BE2C (cell line): ENCODE measurements around the gene TFAP2B.

ENCODE experiments used
- DNase-seq: peaks from one replicate; pipeline ENCODE4 v3.0.0-alpha.2; 2020
- H3K27me3 ChIP-seq: fragments of 250-450 bp; sonication (Bioruptor Pico); 2 replicates; pipeline ENCODE4 v1.5.1; 2020; ENCODE audit warnings: mild to moderate bottlenecking
- H3K36me3 ChIP-seq: fragments of 250-450 bp; sonication (Bioruptor Pico); 2 replicates; pipeline ENCODE4 v1.5.1; 2020; ENCODE audit warnings: mild to moderate bottlenecking
- H3K4me1 ChIP-seq: fragments of 250-450 bp; sonication (Bioruptor Pico); 2 replicates; pipeline ENCODE4 v1.5.1; 2020
- H3K4me3 ChIP-seq: 2 replicates; pipeline ENCODE4 v1.5.1; 2011; ENCODE audit warnings: low read depth, low read length
- H3K9me3 ChIP-seq: fragments of 250-450 bp; sonication (Bioruptor Pico); 2 replicates; pipeline ENCODE4 v1.5.1; 2020
- CTCF ChIP-seq: IDR thresholded peaks from 2 replicates; pipeline ENCODE4 v1.5.1; 2012; ENCODE audit warnings: mild to moderate bottlenecking, low read depth, low read length

TFAP2B gene

GRCh38 chr6:50795574-50795973 is 23.1 kb upstream of the TFAP2B start:
- no peaks in the 10 kb centered on the region for H3K36me3 ChIP-seq
- H3K4me3 ChIP-seq: no peak overlapping the region
- TF ChIP-seq CTCF: no peak
- H3K27me3 ChIP-seq: no peaks in the 10 kb centered on the region
- H3K4me1 ChIP-seq: no peaks in the 10 kb centered on the region
- no peak for DNase-seq
- H3K9me3 ChIP-seq: no peaks in the 10 kb centered on the region

GRCh38 chr6:50804283-50804682 is 14.4 kb upstream of the TFAP2B start:
- no peak overlapping the region for H3K4me3 ChIP-seq
- H3K9me3 ChIP-seq: no peaks in the 10 kb centered on the region
- H3K36me3 ChIP-seq: no peaks in the 10 kb centered on the region
- H3K27me3 ChIP-seq: no peaks in the 10 kb centered on the region
- DNase-seq: no peak
- H3K4me1 ChIP-seq: no peaks in the 10 kb centered on the region
- no peak for TF ChIP-seq CTCF

DNA sequence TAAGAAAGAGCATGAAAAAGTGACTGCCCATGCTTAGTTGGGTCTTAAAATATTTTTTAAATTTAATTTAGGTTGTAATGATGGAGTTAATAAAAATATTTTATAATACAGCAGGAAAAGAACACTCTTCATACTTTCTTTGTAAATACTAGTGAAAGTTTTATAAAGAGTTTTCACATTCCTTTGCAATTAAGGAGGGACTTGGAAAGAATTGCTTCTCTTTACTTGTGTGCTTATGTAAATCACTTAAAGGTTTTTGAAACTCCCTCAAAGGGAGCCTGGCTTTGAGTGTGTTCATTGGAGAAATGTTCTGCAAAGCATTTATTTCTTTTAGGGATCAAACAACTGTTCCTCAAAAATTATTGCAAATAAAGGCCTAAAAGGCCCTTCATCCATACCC is 11.6 kb upstream of the TFAP2B start:
- TF ChIP-seq CTCF: no peak
- Histone ChIP-seq H3K36me3 (no peaks in the 10 kb centered on the region), H3K4me3 (no peak overlapping the region), H3K9me3 (no peaks in the 10 kb centered on the region), H3K27me3 (no peaks in the 10 kb centered on the region), H3K4me1 (no peaks in the 10 kb centered on the region)
- DNase-seq: no peak

DNA sequence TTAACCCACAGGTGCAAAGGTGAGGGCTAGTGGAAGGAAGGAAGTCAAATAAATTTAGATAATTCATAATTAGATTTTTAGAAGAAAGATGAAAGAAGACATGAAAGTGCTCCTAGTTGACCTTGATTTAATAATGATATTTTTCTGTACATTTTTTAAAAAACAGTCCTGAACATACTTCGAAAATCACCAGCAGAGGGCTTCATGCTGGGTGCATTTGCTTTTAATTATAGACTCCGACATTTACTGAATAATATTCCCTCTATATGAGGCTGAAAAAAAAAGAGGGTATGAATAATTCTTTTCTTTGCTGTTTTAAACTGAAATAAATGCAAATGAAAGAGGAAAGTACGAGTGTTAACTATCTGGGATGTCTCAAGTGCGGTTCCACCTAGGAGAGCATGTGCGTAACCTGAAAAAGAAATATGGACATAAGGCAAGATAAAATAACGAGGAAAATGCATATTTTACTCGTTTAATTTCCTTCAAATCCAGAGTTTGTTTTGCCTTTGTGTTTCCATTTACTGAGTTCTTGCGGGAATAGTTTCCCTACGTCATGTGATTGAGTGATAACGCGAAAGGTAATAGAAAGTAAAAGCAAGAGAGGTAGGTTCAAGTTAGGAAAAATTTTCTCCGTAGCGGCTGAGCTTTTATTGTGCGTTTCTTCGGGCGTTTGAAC is 3.1 kb upstream of the TFAP2B start:
- peak; percentile 67 for TF ChIP-seq CTCF
- peak overlapping the region; percentile 91 for H3K4me3 ChIP-seq
- no peaks in the 10 kb centered on the region for H3K36me3 ChIP-seq
- no peaks in the 10 kb centered on the region for H3K9me3 ChIP-seq
- H3K4me1 ChIP-seq: no peaks in the 10 kb centered on the region
- DNase-seq: no peak
- no peaks in the 10 kb centered on the region for H3K27me3 ChIP-seq

- peak; percentile 81 for DNase-seq
- H3K27me3 ChIP-seq: no peaks in the 10 kb centered on the region
- peak overlapping the region; percentile 91 for H3K4me3 ChIP-seq
- H3K4me1 ChIP-seq: peaks cover 4% of the 10 kb centered on the region; the same call in 1 of the 2 replicates
- peak; percentile 83 for TF ChIP-seq CTCF
- no peaks in the 10 kb centered on the region for H3K9me3 ChIP-seq
- no peaks in the 10 kb centered on the region for H3K36me3 ChIP-seq
Observed at GRCh38 chr6:50816115-50816675, 2.5 kb upstream of the TFAP2B start.

- TF ChIP-seq CTCF: no peak
- Histone ChIP-seq H3K9me3 (no peaks in the 10 kb centered on the region), H3K4me3 (peak overlapping the region; percentile 83), H3K36me3 (peaks cover under 1% of the 10 kb centered on the region; the same call in 1 of the 2 replicates), H3K27me3 (no peaks in the 10 kb centered on the region), H3K4me1 (peaks cover 5% of the 10 kb centered on the region; the same call in 1 of the 2 replicates)
- no peak for DNase-seq
Observed at GRCh38 chr6:50816947-50817645, 1.6 kb upstream of the TFAP2B start.
